HG02571 (cell line): ENCODE measurements around the gene FAM78A.
"Not testable (repeated sequence)": the region's sequence is repeated elsewhere in the genome, so short reads cannot be mapped to it uniquely, and the experiment has no call there.

Experiments
- ATAC-seq: cut with Tn5 transposase; IDR thresholded peaks from one replicate; pipeline ENCODE4 v1.9.1; 2021; ENCODE audit warnings: mild to moderate bottlenecking, moderate library complexity; ENCODE audit not compliant: unreplicated experiment

FAM78A gene

DNA sequence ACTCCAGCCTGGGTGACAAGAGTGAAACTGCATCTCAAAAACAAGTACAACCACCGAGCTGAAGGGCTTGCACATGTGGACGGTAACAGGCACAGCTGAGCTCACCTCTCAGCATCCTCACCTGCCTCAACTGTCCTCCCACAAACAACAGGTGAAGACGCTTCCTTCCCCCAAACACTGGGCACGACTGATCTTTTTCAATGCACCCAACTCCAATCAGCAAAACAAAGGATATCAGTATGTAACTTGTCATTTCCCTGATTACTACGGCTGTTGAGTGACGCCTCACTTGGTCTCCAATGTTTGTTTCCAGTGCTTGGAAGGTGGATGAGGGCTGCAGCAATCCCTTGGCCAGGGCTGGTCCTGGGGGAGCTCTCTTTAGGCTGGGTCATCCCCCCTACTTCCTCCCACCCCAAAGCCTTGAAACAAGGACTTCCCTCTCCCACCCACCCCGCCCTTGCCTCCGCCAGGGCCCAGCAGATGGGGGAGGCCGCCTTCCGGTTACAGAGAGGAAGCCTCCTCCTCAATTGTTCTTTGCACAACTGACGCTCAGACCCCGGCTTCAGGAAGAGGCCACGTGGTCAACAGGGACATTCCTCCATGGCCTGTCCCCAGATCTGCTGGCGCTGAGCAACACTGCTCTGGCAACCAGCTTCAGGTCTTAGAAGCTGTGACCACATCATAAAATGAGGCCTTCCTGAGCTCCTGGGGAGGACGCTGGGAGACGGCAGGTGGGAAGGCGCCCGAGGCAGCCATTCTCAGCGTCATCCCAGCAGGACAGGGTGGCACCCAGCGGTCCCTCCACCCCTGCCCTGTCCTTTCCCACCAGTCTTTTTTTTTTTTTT lies 5.9 kb downstream of the FAM78A start:
- ATAC-seq: no peak

DNA sequence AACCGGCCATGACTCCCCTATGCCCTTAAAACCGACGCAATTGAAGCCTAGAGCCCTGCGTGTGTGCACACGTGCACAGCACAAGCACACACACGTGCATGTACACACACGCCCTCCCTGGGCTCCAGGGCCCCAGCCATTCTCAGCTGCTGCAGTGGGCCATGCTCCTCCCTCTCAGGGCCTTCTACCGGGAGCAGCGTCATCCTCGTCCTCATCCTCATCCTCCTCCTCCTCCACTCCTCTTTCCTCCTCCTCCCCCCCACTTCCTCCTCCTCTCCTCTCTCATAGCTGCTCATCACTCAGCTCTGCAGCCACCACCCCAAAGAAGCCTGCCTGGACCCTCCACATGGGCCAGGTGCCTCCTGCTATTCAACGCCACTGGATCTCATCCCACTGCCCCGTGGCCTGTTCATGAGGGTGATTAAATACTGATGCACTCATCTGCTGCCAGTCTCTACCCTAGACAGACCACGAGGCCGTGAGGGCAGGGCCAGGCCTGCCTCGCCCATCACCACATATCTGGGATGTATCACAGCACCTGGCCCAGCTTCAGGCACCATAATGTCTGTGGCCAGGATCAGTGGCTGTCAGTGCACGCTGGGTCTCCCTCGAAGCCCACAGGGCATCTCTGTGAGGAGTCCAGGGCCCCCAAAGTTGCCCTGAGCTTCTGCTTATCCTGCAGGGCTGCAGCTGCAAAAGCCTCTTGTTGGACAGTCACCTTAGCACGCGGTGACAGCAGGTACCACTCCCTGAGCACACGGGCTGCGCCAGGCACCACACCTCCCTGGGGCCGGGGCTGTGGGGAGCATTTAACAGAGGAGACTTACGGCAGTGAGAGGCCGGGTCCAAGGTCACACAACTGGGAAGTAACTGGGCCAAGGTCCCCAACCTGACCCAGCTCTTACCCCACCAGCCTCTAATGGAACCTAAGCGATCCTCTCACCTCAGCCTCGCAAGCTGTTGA lies 9.8 kb downstream of the FAM78A start:
- ATAC-seq: no peak

DNA sequence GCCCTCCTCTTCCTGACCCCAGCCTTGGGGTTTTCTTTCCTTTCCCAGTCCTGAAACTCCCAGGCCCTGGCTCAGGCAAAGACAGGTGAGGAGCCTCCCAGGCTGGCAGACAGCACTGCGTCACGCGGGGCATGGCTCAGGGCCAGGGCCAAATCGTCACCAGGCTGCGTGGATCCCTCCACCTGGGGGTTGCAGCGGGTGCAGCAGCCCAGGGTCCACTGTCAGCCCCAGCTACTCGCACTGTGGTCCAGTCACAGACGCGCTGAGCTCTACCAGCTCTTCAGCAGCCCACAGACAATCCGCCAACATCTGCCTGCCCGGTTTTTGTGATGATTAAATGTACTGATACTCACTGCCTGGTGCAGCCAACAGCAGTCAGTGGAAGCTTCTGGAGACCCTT lies 12.1 kb downstream of the FAM78A start:
- no peak for ATAC-seq

DNA sequence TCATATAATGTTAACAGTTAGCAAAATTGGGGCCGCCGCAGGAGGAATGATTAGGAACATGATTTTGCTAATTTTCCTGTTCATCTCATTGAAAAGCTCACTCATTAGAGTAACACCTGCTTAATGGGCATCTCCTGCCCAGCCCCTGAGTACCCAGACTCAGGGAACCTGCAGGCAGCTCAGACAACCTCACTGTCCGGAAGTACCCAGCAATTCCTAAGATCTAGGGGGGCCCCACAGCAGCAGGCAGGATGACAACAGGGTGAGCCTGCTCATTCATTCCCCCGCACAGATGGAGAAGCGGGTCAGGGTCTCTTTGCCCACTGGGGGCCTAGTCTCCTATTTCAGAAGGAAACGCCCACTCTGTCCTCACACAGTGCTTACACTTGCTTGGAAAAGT lies 12.6 kb downstream of the FAM78A start:
- ATAC-seq: no peak

DNA sequence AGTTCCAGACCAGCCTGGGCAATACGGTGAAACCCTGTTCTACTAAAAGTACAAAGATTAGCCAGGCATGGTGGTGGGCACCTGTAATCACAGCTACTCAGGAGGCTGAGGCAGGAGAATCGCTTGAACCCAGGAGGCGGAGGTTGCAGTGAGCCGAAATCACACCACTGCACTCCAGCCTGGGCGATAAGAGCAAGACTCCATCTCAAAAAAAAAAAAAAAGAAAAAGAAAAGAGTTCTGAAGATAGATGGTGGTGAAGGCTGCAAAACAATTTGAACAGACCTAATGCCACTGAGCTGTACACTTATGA lies 13.3 kb downstream of the FAM78A start:
- ATAC-seq: not testable (repeated sequence)

DNA sequence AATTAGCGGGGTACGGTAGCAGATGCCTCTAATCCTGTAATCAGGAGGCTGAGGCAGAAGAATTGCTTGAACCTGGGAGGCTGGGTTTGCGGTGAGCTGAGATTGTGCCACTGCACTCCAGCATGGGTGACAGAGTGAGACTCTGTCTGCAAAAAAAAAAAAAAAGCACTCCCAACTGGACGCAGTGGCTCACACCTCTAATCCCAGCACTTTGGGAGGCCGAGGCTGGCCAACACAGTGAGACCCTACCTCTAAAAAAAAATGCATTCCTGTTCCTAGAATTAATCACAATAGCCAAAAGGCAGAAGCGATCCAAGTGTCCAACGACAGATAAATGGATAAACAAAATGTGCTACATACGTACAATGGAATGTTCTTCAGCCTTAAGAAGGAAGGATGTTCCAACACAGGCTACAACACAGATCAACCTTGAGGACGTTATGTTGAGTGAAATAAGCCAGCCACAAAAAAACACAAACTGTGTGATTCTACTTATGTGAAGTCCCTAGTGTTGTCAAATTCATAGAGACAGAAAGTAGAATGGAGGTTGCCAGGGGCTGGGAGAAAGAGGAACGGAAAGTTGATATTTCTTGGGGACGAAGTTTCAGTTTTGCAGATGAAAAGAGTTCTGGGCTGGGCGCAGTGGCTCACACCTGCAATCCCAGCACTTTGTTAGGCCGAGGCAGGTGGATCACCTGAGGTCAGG lies 13.8 kb downstream of the FAM78A start:
- ATAC-seq: no peak

DNA sequence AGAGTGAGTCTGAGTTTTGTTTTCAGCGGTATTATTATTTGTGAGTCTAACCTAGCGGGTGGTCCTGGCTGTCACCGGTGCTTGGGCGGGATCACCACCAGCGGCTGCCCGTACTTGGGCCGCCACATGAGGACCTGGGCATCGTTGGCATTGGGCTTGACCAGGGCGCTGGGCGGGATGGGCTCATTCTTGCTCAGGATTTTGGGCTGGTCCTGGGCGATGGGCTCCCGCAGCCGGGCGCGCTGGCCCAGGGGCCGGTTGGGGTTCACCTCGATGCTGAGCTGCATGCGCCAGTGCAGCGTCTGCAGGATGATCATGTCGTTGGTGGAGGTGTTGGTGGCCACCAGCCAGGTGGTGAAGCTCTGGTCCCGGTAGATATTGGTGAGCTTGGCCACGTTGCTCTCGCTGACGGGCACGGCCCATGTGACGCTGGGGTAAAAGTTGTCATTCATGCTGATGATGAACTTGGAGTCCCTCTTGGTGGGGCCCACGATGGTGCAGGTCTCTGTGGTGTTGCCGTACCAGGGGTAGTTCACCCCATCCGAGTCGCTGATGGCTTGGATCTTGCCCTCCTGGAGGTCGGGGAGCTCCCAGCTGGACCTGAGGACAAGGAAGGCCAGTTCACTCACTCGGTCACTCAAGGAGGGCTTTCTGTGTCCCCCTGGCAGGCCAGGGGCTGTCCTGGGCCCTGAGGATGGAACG lies 15.4 kb downstream of the FAM78A start:
- no peak for ATAC-seq

DNA sequence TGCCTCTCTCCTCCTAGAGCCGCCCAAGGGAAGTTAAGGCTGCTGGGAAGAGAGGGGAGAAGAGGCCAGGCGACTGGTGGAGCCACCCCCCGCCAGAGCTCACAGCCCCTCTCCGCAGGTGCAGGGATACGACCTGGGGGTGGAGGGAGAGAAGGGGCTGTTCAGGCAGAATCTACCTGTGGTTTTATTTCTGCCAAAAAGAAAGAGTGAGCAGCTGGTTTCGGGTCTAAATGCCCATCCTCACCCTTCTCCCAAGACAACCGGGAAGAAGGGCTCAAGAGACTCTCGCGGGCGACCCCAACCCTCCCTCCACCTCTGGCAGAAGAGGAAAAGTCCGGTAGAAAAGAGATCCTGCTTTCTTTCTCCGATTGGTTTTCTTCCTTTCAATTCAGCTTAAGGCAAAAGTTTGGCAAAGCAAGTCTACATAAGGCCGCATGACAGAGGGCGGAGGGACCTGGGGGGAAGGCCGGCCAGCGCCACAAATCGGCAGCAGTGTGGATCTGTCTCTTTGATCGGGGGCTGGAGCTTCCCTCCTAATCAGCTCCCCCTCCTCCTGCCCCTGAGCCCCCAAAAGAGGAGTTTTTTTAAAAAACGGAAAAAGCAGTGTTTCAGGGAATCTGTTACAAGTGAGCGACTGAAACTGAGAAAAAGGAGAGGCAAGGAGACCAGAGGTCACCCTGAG lies 16.3 kb downstream of the FAM78A start:
- ATAC-seq: no peak

DNA sequence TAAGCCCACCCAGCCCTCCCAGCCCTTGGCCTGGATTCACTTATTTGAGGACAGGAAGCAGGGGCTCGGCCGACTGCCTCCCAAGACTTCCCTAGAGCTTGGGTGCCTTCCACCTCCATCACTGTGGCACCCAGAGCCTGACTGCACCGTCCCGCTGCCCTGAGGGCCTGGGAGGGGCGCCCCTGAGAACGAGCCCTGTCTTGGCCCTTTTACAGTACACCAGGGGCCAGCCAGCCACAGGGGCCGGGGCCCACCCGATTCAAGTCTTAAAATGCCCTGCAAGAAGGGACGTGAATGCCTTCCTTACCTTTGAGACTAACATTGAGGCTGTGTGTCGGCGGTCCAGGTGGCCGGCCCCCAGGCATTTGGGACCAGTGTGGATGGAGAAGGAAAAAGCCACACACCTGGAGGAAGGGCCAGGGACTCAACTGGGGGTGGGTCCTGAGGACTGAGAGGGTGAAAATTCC lies 16.8 kb downstream of the FAM78A start:
- no peak for ATAC-seq

DNA sequence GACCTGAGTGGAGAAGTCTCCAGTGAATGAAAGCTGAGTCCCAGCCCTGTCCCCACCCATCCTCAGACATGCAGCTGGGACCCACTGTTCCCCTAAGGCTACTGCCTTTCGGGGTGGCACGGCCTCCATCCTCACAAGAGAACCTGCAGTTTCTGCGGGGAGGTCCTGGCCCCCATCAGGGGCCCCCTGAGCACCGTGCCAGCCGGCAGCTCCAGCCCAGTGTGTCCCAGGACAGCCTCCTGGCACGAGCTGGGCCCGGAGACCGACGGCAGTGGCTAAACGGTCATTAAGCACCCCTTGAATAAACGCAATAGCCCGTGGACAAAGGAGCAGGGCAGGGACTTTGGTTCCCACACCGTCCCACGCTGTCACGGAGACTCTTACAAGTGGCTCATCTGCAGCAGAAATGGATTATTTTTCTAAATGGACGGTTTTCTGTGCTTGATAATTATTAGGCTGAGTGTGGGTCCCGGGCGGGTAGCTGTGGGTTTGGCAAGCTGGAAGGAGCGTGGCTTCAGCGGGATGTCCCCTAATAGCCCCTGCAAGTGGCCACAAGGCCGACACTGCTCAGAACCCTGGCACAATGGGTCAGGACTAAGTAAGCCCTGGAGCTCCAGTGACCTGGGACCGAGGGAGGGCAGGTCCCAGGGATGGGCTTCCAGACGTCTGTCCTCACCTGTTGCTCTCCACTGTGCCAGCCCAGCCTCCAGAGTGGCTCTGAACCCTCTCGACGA lies 17.4 kb downstream of the FAM78A start:
- ATAC-seq: no peak

DNA sequence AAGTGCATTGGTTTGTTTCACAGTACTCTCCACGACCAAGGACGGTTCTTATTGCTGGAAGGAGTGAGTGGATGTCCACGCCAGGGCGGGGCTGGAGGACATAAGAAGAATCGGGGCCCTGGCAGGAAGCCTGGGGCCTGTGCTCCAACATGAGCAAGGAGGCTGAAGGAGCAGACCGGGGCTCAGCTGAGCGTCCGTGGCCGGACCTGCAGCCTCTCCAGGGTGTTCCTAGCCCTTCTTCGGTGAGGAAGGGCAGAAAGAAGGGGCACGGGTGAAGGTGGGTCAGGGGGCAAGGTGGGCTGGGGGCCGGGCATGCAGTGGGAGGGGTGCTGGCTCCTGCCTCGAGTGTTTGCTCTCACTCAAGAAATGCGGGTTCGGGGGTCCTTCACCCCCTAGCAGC lies 18.1 kb downstream of the FAM78A start:
- ATAC-seq: no peak

DNA sequence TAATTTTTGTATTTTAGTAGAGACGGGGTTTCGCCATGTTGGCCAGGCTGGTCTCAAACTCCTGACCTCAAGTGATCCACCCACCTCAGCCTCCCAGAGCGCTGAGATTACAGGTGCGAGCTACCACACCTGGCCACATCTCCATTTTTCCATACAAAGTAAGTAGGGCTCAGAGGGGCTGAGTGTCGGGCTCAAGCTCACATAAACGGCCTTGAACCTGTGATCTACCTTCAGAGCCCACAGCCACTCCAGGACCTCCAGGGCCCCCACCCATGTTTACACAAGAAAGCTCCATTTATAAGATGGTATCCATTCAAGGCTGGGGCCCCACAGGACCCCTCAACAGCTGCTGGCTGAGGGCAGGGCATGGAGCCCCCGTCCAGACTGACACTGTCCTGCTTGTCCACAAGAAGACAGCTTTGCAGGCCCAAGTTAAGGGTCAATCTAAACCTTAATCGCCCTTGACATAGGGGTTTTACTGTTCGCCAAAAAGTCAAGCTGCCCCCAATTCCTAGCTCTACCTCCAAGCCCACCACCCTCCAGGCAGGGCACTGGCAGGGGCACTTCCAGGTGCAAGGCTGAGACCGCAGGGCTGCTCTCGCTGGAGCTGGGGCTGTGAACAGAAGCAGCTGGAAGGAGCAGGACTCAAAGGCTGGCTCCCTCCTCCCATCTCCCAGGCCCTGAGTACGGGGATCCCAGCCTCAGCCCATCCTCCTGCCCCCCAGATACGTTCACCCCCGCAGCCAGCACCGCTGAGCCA lies 18.9 kb downstream of the FAM78A start:
- ATAC-seq: no peak

DNA sequence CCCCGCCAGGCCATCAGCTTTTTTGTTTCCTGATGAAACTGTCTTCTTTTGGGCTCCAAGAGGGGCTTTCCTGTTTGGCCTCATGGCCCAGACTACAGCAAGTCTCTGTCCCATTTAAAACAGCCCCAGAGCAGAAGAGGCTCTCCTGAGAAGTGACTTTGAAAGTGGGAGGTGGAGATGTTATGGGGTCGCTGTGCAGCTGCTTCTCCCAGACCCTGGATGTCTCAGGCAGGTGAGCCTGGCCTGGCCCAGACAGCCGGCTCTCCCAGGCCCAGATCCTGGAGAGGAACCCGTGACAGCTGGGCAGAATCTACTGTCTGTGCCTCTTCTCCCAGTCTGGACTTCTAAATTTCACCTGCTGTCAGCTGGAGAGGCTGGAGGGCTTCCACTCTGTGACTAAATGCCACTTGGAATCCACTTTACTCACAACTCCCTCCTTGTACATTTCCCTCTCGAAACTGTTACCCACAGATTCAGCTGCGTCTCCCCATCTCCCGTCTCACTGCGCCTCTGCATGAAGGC lies 20.6 kb downstream of the FAM78A start:
- ATAC-seq: no peak

DNA sequence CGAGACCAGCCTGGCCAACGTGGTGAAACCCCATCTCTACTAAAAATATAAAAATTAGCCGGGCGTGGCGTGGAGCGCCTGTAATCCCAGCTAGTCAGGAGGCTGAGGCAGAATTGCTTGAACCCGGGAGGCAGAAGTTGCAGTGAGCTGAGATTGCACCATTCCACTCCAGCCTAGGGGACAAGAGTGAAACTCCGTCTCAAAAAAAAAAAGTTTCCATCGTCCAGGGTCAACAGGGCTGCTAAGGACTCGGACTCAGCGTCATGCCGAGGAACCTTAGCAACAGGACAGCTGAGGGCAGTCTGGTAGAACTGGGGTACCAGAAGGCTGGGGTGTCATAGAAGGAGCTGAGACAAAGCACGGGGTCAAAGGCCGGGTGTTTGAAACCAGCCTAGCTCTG lies 21.7 kb downstream of the FAM78A start:
- no peak for ATAC-seq

DNA sequence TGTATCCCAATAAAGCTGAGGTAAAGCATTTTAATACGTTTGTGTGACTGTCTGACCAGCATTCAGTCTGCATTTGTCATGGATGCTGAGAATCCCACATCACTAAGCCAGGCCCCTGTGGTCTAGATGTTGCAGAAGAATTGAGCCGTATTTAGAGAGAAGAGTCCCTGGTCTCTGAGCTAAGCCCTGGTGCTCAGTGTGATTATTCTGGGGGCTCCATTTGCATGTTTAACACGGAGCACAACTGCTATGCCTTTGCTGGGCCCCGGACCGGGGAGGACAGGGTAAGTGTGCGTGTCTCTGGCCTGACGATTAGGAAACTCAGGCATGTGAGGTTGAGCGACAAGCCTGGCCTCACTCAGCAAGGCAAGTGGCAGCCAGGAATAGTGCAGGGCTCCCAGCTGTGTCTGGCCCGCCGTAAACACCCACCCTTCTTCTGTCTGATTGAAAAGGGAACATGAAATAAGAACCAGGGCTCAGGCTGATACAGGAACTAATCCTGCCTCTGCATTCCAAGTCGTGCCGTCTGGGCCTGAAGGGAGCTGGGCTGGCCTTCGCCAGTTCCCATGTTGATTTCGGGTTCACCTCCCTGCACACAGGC lies 22.3 kb downstream of the FAM78A start:
- no peak for ATAC-seq

DNA sequence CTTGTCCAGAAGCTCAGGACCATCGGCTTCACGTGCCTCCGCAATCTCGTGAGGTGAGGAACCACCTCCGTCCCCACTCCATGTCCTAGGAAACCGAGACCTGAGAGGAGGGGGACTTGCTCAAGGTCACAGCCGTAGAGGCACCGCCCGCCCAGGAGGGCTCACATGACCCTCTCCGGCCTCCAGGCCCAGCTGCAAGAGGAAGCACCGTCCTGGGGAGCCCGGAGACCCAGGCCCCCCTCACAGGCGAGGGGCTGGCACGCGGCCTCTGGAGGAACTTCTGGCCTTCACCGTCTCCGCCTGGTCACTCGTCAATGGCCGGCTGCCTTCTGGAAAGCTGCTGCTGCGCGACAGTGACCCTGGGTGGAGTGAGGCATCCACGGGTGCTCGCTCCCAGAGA lies 24.2 kb downstream of the FAM78A start:
- no peak for ATAC-seq

DNA sequence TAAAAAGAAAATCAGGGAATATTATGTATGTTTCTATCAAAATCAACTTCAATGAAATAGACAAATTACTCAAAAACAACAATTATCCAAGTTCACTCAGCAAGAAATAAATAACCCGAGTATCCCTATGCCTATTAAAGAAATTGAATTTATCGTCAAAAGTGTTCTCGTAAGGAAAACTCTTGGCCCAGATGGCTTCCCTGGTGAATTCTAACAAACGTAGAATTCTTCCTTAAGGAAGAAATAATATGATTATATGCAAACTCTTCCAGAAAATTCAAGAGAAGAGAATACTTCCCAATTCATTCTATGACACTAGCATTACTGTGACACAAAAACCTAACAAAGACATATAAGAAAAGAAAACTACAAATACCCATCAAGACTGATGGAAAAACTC lies 29.7 kb downstream of the FAM78A start:
- no peak for ATAC-seq

DNA sequence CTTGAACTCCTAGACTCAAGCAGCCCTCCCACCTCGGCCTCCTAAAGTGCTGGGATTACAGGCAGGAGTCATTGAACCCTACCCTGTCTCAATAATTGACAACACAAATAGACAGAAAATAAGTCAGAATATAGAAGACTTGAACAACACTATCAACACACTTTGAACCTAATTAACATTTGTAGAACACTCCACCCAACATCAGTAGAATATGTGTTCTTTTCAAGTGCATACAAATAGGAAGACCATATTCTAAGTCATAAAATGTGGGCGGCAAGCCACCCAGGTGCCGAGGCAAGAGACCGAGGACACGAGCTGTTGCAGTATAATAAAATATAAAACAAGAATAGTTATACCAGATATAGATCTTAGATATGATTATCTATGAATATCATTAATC lies 32.0 kb downstream of the FAM78A start:
- not testable (repeated sequence) for ATAC-seq
